ENCODE measurements around the gene FGF13.

Gene FGF13

DNA sequence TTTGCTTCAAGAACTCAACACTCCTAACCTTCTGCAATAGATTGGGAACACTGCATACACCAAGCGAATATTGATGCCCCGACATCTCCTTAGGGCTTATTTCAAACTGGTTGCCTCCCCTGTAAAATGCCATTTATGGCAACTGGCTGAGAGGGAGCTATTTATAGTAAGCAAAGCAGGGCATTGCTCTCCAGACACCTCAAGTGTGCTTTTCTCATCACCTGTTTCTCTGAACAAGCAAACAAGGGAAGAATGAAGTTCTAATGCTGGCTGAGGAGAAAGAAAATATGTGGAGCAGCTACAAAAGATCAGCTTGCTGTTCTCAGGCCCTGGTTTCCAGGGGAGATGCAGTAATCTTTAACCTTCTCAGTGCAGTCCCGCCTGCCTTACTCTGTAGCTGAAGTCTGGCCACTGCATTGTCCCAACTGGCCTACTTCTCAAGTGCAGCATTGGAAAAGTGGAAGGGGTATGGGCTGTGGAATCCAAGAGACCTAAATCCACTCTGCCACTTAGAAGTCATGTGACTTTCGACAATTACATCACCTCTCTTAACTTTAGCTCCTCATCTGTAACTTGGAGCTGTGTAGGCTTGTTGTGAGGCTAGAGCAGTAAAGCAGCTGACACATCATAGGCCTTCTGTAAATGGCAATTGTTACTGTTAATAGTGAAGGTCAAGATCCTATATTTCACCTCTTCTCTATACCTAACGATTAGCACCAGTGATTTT is 47.9 kb upstream of the FGF13 start:
- Histone ChIP-seq H3K4me3 (ENCODE audit: low read depth, low read length) (no peak overlapping the region), H3K27ac (ENCODE audit: extremely low read depth, low read depth, low read length) (no peak overlapping the region), H3K9me3 (ENCODE audit: control insufficient read depth, insufficient read depth, low read depth, low read length) (no peaks in the 10 kb centered on the region), H3K4me1 (ENCODE audit: control insufficient read depth, insufficient read depth, low read length) (no peaks in the 10 kb centered on the region), H3K36me3 (ENCODE audit: control insufficient read depth in 2 of 2, insufficient read depth in 1 of 2, low read length in 2 of 2) (no peaks in the 10 kb centered on the region)
- ChIA-PET CTCF (interaction anchor here (1.7 kb wide), 1 partner anchor 13 kb away, joined by 6 read pairs; no protein-coding TSS in a partner anchor), POLR2A (no interaction called here)
- TF ChIP-seq ZNF404 (tag by site-specific recombination; IDR thresholded peaks at IDR 0.05) (no peak), ZBTB48 (tag by site-specific recombination; IDR thresholded peaks at IDR 0.05) (no peak), ZNF324 (tag by site-specific recombination; IDR thresholded peaks at IDR 0.05) (no peak), ZNF610 (tag by site-specific recombination; IDR thresholded peaks at IDR 0.05; ENCODE audit: borderline replicate concordance) (no peak), SP2 (tag by site-specific recombination; IDR thresholded peaks at IDR 0.05) (no peak), ZNF23 (tag by site-specific recombination; IDR thresholded peaks at IDR 0.05; ENCODE audit: borderline replicate concordance) (no peak), ZNF623 (tag by site-specific recombination; IDR thresholded peaks at IDR 0.05) (no peak)
- TF ChIP-seq, protein P1, sequence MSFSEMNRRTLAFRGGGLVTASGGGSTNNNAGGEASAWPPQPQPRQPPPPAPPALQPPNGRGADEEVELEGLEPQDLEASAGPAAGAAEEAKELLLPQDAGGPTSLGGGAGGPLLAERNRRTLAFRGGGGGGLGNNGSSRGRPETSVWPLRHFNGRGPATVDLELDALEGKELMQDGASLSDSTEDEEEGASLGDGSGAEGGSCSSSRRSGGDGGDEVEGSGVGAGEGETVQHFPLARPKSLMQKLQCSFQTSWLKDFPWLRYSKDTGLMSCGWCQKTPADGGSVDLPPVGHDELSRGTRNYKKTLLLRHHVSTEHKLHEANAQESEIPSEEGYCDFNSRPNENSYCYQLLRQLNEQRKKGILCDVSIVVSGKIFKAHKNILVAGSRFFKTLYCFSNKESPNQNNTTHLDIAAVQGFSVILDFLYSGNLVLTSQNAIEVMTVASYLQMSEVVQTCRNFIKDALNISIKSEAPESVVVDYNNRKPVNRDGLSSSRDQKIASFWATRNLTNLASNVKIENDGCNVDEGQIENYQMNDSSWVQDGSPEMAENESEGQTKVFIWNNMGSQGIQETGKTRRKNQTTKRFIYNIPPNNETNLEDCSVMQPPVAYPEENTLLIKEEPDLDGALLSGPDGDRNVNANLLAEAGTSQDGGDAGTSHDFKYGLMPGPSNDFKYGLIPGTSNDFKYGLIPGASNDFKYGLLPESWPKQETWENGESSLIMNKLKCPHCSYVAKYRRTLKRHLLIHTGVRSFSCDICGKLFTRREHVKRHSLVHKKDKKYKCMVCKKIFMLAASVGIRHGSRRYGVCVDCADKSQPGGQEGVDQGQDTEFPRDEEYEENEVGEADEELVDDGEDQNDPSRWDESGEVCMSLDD (tag by site-specific recombination; IDR thresholded peaks at IDR 0.05), result no peak
- TF ChIP-seq, protein P2, sequence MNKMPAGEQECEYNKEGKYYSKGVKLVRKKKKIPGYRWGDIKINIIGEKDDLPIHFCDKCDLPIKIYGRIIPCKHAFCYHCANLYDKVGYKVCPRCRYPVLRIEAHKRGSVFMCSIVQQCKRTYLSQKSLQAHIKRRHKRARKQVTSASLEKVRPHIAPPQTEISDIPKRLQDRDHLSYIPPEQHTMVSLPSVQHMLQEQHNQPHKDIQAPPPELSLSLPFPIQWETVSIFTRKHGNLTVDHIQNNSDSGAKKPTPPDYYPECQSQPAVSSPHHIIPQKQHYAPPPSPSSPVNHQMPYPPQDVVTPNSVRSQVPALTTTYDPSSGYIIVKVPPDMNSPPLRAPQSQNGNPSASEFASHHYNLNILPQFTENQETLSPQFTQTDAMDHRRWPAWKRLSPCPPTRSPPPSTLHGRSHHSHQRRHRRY (tag by site-specific recombination; IDR thresholded peaks at IDR 0.05), result no peak
- TF ChIP-seq, protein P3, sequence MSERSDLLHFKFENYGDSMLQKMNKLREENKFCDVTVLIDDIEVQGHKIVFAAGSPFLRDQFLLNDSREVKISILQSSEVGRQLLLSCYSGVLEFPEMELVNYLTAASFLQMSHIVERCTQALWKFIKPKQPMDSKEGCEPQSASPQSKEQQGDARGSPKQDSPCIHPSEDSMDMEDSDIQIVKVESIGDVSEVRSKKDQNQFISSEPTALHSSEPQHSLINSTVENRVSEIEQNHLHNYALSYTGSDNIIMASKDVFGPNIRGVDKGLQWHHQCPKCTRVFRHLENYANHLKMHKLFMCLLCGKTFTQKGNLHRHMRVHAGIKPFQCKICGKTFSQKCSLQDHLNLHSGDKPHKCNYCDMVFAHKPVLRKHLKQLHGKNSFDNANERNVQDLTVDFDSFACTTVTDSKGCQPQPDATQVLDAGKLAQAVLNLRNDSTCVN (tag by site-specific recombination; optimal IDR thresholded peaks at IDR 0.05), result no peak
- TF ChIP-seq, protein P4, sequence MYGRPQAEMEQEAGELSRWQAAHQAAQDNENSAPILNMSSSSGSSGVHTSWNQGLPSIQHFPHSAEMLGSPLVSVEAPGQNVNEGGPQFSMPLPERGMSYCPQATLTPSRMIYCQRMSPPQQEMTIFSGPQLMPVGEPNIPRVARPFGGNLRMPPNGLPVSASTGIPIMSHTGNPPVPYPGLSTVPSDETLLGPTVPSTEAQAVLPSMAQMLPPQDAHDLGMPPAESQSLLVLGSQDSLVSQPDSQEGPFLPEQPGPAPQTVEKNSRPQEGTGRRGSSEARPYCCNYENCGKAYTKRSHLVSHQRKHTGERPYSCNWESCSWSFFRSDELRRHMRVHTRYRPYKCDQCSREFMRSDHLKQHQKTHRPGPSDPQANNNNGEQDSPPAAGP (tag by site-specific recombination; IDR thresholded peaks at IDR 0.05), result no peak
- TF ChIP-seq, protein P5, sequence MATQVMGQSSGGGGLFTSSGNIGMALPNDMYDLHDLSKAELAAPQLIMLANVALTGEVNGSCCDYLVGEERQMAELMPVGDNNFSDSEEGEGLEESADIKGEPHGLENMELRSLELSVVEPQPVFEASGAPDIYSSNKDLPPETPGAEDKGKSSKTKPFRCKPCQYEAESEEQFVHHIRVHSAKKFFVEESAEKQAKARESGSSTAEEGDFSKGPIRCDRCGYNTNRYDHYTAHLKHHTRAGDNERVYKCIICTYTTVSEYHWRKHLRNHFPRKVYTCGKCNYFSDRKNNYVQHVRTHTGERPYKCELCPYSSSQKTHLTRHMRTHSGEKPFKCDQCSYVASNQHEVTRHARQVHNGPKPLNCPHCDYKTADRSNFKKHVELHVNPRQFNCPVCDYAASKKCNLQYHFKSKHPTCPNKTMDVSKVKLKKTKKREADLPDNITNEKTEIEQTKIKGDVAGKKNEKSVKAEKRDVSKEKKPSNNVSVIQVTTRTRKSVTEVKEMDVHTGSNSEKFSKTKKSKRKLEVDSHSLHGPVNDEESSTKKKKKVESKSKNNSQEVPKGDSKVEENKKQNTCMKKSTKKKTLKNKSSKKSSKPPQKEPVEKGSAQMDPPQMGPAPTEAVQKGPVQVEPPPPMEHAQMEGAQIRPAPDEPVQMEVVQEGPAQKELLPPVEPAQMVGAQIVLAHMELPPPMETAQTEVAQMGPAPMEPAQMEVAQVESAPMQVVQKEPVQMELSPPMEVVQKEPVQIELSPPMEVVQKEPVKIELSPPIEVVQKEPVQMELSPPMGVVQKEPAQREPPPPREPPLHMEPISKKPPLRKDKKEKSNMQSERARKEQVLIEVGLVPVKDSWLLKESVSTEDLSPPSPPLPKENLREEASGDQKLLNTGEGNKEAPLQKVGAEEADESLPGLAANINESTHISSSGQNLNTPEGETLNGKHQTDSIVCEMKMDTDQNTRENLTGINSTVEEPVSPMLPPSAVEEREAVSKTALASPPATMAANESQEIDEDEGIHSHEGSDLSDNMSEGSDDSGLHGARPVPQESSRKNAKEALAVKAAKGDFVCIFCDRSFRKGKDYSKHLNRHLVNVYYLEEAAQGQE (tag by site-specific recombination; IDR thresholded peaks at IDR 0.05), result no peak

DNA sequence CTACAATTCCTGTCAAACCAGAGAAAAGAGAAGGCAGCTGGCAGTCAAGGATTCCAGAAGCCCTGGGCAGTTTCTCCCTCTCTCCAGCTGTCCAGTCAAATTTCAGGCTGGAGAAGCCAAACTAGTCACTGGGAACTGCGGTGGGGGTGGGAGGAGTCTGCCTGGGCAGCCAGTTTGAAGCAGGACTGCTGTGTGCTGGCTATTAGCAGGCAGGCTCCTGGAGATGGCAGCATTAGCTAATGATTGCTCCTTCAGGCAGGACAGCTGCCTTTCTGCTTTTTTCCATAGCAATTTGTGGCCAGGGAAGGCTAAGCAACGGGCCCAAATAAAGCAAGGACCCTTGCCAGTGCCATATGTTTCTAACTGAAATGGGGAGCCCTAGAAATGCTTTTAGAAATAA is 44.7 kb upstream of the FGF13 start:
- ChIA-PET CTCF (interaction anchor here (0.8 to 2.4 kb wide), 3 partner anchors 11 to 1003 kb away, joined by 3 to 13 read pairs (median 3); no protein-coding TSS in a partner anchor), POLR2A (no interaction called here)
- TF ChIP-seq, protein P6, sequence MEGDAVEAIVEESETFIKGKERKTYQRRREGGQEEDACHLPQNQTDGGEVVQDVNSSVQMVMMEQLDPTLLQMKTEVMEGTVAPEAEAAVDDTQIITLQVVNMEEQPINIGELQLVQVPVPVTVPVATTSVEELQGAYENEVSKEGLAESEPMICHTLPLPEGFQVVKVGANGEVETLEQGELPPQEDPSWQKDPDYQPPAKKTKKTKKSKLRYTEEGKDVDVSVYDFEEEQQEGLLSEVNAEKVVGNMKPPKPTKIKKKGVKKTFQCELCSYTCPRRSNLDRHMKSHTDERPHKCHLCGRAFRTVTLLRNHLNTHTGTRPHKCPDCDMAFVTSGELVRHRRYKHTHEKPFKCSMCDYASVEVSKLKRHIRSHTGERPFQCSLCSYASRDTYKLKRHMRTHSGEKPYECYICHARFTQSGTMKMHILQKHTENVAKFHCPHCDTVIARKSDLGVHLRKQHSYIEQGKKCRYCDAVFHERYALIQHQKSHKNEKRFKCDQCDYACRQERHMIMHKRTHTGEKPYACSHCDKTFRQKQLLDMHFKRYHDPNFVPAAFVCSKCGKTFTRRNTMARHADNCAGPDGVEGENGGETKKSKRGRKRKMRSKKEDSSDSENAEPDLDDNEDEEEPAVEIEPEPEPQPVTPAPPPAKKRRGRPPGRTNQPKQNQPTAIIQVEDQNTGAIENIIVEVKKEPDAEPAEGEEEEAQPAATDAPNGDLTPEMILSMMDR (tag by site-specific recombination; IDR thresholded peaks at IDR 0.05), result 0 out of 2 replicates have a peak, but pooled peaks have one; percentile 24
- TF ChIP-seq ZNF214 (tag by site-specific recombination; IDR thresholded peaks at IDR 0.05; ENCODE audit: borderline replicate concordance), result no peak
- TF ChIP-seq, protein P4 (tag by site-specific recombination; IDR thresholded peaks at IDR 0.05), result no peak
- TF ChIP-seq ZNF335 (tag by site-specific recombination; conservative IDR thresholded peaks at IDR 0.05), result no peak
- TF ChIP-seq OSR2 (tag by site-specific recombination; IDR thresholded peaks at IDR 0.05), result no peak
- TF ChIP-seq PRDM1 (tag by site-specific recombination; IDR thresholded peaks at IDR 0.05), result no peak
- TF ChIP-seq, protein P7, sequence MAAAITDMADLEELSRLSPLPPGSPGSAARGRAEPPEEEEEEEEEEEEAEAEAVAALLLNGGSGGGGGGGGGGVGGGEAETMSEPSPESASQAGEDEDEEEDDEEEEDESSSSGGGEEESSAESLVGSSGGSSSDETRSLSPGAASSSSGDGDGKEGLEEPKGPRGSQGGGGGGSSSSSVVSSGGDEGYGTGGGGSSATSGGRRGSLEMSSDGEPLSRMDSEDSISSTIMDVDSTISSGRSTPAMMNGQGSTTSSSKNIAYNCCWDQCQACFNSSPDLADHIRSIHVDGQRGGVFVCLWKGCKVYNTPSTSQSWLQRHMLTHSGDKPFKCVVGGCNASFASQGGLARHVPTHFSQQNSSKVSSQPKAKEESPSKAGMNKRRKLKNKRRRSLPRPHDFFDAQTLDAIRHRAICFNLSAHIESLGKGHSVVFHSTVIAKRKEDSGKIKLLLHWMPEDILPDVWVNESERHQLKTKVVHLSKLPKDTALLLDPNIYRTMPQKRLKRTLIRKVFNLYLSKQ (tag by site-specific recombination; IDR thresholded peaks at IDR 0.05; ENCODE audit: borderline replicate concordance), result no peak
- TF ChIP-seq ZSCAN16 (tag by site-specific recombination; IDR thresholded peaks at IDR 0.05), result no peak

More for the DNA sequence above, 44.7 kb upstream of the FGF13 start:
- Histone ChIP-seq H3K4me1 (ENCODE audit: control insufficient read depth, insufficient read depth, low read length) (no peaks in the 10 kb centered on the region), H3K36me3 (ENCODE audit: control insufficient read depth in 2 of 2, insufficient read depth in 1 of 2, low read length in 2 of 2) (no peaks in the 10 kb centered on the region), H3K4me3 (ENCODE audit: low read depth, low read length) (no peak overlapping the region), H3K9me3 (ENCODE audit: control insufficient read depth, insufficient read depth, low read depth, low read length) (no peaks in the 10 kb centered on the region), H3K27ac (ENCODE audit: extremely low read depth, low read depth, low read length) (no peak overlapping the region)

All from HEK293 (cell line).